Gastrocnemius medialis (tissue), 4 donors: ENCODE measurements around the gene OR13C5.

Experiments
- POLR2A ChIP-seq, 2 donors: fragments of 450-650 bp; IDR thresholded peaks; one replicate each; pipeline ENCODE4 v1.6.1; 2017; ENCODE audit warnings: antibody characterized with exemption in 2 of 2, mild to moderate bottlenecking in 2 of 2, moderate library complexity in 2 of 2
- TF ChIP-seq, protein P1 (sequence below), 5 experiments: fragments of 450-650 bp in 3 of 5; fragments of 200-600 bp in 2 of 5; sonication (generic) in 2 of 5; IDR thresholded peaks in 4 of 5; conservative IDR thresholded peaks in 1 of 5; 1 replicate in 4 of 5; 2 replicates in 1 of 5; pipeline ENCODE4 v1.5.1; 2016 to 2019; ENCODE audit warnings: antibody characterized with exemption in 5 of 5, mild to moderate bottlenecking in 3 of 5, moderate library complexity in 3 of 5

DNA sequence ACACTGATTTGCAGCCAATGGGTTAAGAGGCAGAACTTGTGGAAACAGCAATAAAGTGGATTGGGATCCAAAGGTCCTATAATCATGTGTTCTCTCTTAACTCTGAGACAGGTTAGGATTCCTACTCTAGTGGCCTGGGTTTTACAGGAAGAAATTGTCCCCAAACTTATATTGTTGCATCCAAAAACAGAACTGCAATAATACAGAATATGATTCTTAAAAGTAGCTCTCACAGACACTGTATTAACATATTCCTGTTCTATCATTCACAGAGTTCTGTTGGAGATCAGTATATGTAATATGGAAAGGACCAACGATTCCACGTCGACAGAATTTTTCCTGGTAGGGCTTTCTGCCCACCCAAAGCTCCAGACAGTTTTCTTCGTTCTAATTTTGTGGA lies 30.3 kb downstream of the OR13C5 start, which contains the start of gene OR13C8:
- TF ChIP-seq, protein P1, sequence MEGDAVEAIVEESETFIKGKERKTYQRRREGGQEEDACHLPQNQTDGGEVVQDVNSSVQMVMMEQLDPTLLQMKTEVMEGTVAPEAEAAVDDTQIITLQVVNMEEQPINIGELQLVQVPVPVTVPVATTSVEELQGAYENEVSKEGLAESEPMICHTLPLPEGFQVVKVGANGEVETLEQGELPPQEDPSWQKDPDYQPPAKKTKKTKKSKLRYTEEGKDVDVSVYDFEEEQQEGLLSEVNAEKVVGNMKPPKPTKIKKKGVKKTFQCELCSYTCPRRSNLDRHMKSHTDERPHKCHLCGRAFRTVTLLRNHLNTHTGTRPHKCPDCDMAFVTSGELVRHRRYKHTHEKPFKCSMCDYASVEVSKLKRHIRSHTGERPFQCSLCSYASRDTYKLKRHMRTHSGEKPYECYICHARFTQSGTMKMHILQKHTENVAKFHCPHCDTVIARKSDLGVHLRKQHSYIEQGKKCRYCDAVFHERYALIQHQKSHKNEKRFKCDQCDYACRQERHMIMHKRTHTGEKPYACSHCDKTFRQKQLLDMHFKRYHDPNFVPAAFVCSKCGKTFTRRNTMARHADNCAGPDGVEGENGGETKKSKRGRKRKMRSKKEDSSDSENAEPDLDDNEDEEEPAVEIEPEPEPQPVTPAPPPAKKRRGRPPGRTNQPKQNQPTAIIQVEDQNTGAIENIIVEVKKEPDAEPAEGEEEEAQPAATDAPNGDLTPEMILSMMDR (IDR thresholded peaks at IDR 0.05 in 4 of 5, conservative IDR thresholded peaks at IDR 0.05 in 1 of 5), result no peak
- no peak for TF ChIP-seq POLR2A (IDR thresholded peaks at IDR 0.05)
